OCI-LY7 (cell line): ENCODE data around the gene CIDEB. TPM values are rescaled to one million over a fixed set of nuclear protein-coding genes. Genes with fewer than 3 reads are reported as not detected.
A peak's percentile ranks its signal among the peaks of the same experiment; 100 is the strongest.

Experiments
- BruUV-seq: library from RNA; stranded (reverse); fragments of 400-500 nt; replicated peaks from 2 replicates; lab custom pipeline; 2021; lab: Mats Ljungman, UMichigan
- CTCF ChIA-PET: fragments of 300-600 bp; sonication (Branson Sonifier 250); formaldehyde crosslinking; loops from one replicate; lab custom pipeline; 2022; ENCODE audit warnings: antibody characterized with exemption; ENCODE audit not compliant: unreplicated experiment; lab: Charles Lee
- POLR2A ChIA-PET: fragments of 300-600 bp; sonication (Branson Sonifier 250); formaldehyde crosslinking; loops from one replicate; lab custom pipeline; 2022; ENCODE audit warnings: antibody characterized with exemption; lab: Charles Lee
- DNase-seq: peaks from one replicate; pipeline ENCODE4 v3.0.0-alpha.2; 2015; ENCODE audit warnings: low spot score
- H2AFZ ChIP-seq: fragments of 200-600 bp; sonication (generic), shearing (Covaris generic); 2 replicates; pipeline ENCODE4 v1.6.1; 2014; ENCODE audit warnings: mild to moderate bottlenecking, antibody characterized with exemption, low read length, moderate library complexity
- H3K27ac ChIP-seq: fragments of 200-600 bp; sonication (generic); 2 replicates; pipeline ENCODE4 v1.5.1; 2014; ENCODE audit warnings: mixed run types, low read depth, mild to moderate bottlenecking, moderate library complexity, low read length, inconsistent platforms; ENCODE audit not compliant: poor library complexity, severe bottlenecking
- H3K36me3 ChIP-seq: fragments of 200-600 bp; sonication (generic); 2 replicates; pipeline ENCODE4 v1.6.1; 2014; ENCODE audit warnings: mild to moderate bottlenecking, antibody characterized with exemption, low read length, moderate library complexity, mixed read lengths; ENCODE audit not compliant: insufficient read depth
- H3K4me1 ChIP-seq: fragments of 200-600 bp; sonication (generic); 2 replicates; pipeline ENCODE4 v1.5.1; 2014; ENCODE audit warnings: mild to moderate bottlenecking, low read length; ENCODE audit not compliant: insufficient read depth, poor library complexity, severe bottlenecking
- H3K4me2 ChIP-seq: fragments of 200-600 bp; sonication (generic); 2 replicates; pipeline ENCODE4 v1.6.1; 2014; ENCODE audit warnings: mild to moderate bottlenecking, low read length
- H3K4me3 ChIP-seq: fragments of 200-600 bp; sonication (generic); 2 replicates; pipeline ENCODE4 v1.5.1; 2014; ENCODE audit warnings: mild to moderate bottlenecking, low read depth, low read length; ENCODE audit not compliant: poor library complexity, severe bottlenecking
- H3K79me2 ChIP-seq: fragments of 200-600 bp; sonication (generic); 2 replicates; pipeline ENCODE4 v1.6.1; 2016; ENCODE audit warnings: low read depth, mild to moderate bottlenecking, low read length, moderate library complexity, mixed read lengths; ENCODE audit not compliant: insufficient read depth
- H3K9me2 ChIP-seq: fragments of 200-600 bp; sonication (generic); 2 replicates; pipeline ENCODE4 v1.6.1; 2016; ENCODE audit warnings: mild to moderate bottlenecking, low read length, mixed read lengths; ENCODE audit not compliant: insufficient read depth
- H3K9me3 ChIP-seq: fragments of 200-600 bp; sonication (generic); 2 replicates; pipeline ENCODE4 v1.6.1; 2014; ENCODE audit warnings: mild to moderate bottlenecking, mixed run types, low read length, mixed read lengths
- H4K20me1 ChIP-seq: fragments of 200-600 bp; sonication (generic); 2 replicates; pipeline ENCODE4 v1.6.1; 2014; ENCODE audit warnings: mild to moderate bottlenecking, antibody characterized with exemption, low read length, moderate library complexity, mixed read lengths; ENCODE audit not compliant: insufficient read depth
- CTCF ChIP-seq: fragments of 200-600 bp; sonication (generic); conservative IDR thresholded peaks from 2 replicates; pipeline ENCODE4 v1.5.1; 2014; ENCODE audit warnings: mild to moderate bottlenecking, antibody characterized with exemption, low read length, moderate library complexity, mixed read lengths
- EZH2phosphoT487 ChIP-seq: fragments of 200-600 bp; sonication (generic); IDR thresholded peaks from 2 replicates; pipeline ENCODE4 v1.6.1; 2018; ENCODE audit warnings: low read depth, borderline replicate concordance, mild to moderate bottlenecking, mixed run types, antibody characterized with exemption, low read length, moderate library complexity, mixed read lengths
- intact Hi-C: fragments of 100-400 bp; cut with micrococcal nuclease; formaldehyde crosslinking; loops from one replicate; pipeline ENCODE4 v1.10.0; 2022; ENCODE audit not compliant: unreplicated experiment
- total RNA-seq, 2 experiments: library from RNA; depleted of rRNA in 1 of 2; stranded (reverse); fragments of >200 nt in 1 of 2; shearing (Covaris generic) in 1 of 2; gene quantifications; 2 replicates each; pipeline ENCODE4 v1.2.3, GENCODE V29; 2014 to 2022

Gene CIDEB
- total RNA-seq, 2 experiments from 2014 or later, result 1.6 TPM; not detected in 1

- DNase-seq, result peak; percentile 70
- Histone ChIP-seq H3K27ac (no peak within 1 kb of the TSS), H3K4me3 (peak within 1 kb of the TSS; percentile 71)
These were observed 31.7 kb upstream of the CIDEB start, which contains the start of gene RIPK3 for GRCh38 chr14:24339284-24340151. RIPK3 (minus strand) TSS chr14:24339991; CDS start chr14:24339826, 165 bp downstream.

GRCh38 chr14:24338843-24339242, 31.1 kb upstream of the CIDEB start:
- POLR2A ChIA-PET, result interaction anchor here (1.5 kb wide), 1 partner anchor 97 kb away, joined by 3 read pairs; the partner anchor contains the start of gene TINF2
- H3K79me2 ChIP-seq, result no peaks in the 10 kb centered on the region
- DNase-seq, result no peak
- intact Hi-C loops, result loop anchor here (10.0 kb wide), 1 partner anchor 336 kb away; no protein-coding TSS in a partner anchor
- H3K27ac ChIP-seq, result no peak overlapping the region
- no peaks in the 10 kb centered on the region for H3K9me3 ChIP-seq
- no peaks in the 10 kb centered on the region for H3K36me3 ChIP-seq
- peak overlapping the region; percentile 75 for H3K4me2 ChIP-seq
- no peak for TF ChIP-seq CTCF
- TF ChIP-seq EZH2phosphoT487, result no peak
- no peaks in the 10 kb centered on the region for H3K9me2 ChIP-seq
- no peaks in the 10 kb centered on the region for H4K20me1 ChIP-seq
- CTCF ChIA-PET, result interaction anchor here (1.4 to 3.6 kb wide), 2 partner anchors 36 to 92 kb away, joined by 3 to 16 read pairs; no protein-coding TSS in a partner anchor
- no peak overlapping the region; the same call in 1 of the 2 replicates for H2AFZ ChIP-seq
- peaks cover 21% of the 10 kb centered on the region for H3K4me1 ChIP-seq
- H3K4me3 ChIP-seq, result peak overlapping the region; percentile 71
- BruUV-seq, result no TSS peak

More at GRCh38 chr14:24339284-24340151, 31.7 kb upstream of the CIDEB start, which contains the start of gene RIPK3:
- Histone ChIP-seq H3K9me3 (no peaks in the 10 kb centered on the region), H3K9me2 (no peaks in the 10 kb centered on the region), H3K79me2 (no peaks in the 10 kb centered on the region), H3K36me3 (no peaks in the 10 kb centered on the region), H3K4me2 (peak within 1 kb of the TSS; percentile 75), H3K4me1 (peaks cover 14% of the 10 kb centered on the region), H4K20me1 (no peaks in the 10 kb centered on the region), H2AFZ (peak within 1 kb of the TSS; percentile 87)
- TSS peak; percentile 71 for BruUV-seq
- intact Hi-C loops, result loop anchor here (10.0 kb wide), 1 partner anchor 335 kb away; no protein-coding TSS in a partner anchor
- no peak for TF ChIP-seq EZH2phosphoT487
- TF ChIP-seq CTCF, result no peak
- ChIA-PET POLR2A (interaction anchor here (0.9 to 2.6 kb wide), 8 partner anchors 12 to 103 kb away, joined by 3 to 6 read pairs (median 4); partner anchors contain the start of genes SDR39U1 and TINF2), CTCF (interaction anchor here (1.2 to 3.6 kb wide), 4 partner anchors 23 to 92 kb away, joined by 3 to 16 read pairs (median 4); no protein-coding TSS in a partner anchor)
